DOHH2 (cell line): ENCODE measurements around the gene UXT.

Experiments used
- H3F3A ChIP-seq: fragments of 200-600 bp; sonication (generic), shearing (Covaris generic); 2 replicates; pipeline ENCODE4 v1.6.0; 2016; ENCODE audit warnings: antibody characterized with exemption, mild to moderate bottlenecking; ENCODE audit not compliant: control insufficient read depth, insufficient read depth
- H3K27ac ChIP-seq: fragments of 200-600 bp; sonication (generic); 2 replicates; pipeline ENCODE4 v1.5.1; 2014; ENCODE audit warnings: low read depth, mild to moderate bottlenecking, low read length, moderate library complexity
- H3K27me3 ChIP-seq: fragments of 200-600 bp; sonication (generic); 2 replicates; pipeline ENCODE4 v1.6.1; 2014; ENCODE audit warnings: mild to moderate bottlenecking, low read length, mixed read lengths; ENCODE audit not compliant: control insufficient read depth
- H3K36me3 ChIP-seq: fragments of 200-600 bp; sonication (generic); 2 replicates; pipeline ENCODE4 v1.6.1; 2014; ENCODE audit warnings: mild to moderate bottlenecking, low read length, moderate library complexity, mixed read lengths; ENCODE audit not compliant: control insufficient read depth
- H3K4me1 ChIP-seq: fragments of 200-600 bp; sonication (generic); 2 replicates; pipeline ENCODE4 v1.6.1; 2014; ENCODE audit warnings: mild to moderate bottlenecking, low read length, mixed read lengths; ENCODE audit not compliant: control insufficient read depth
- H3K4me2 ChIP-seq: fragments of 200-600 bp; sonication (generic); 2 replicates; pipeline ENCODE4 v1.6.0; 2014; ENCODE audit warnings: mild to moderate bottlenecking, low read length, moderate library complexity
- H3K4me3 ChIP-seq: fragments of 200-600 bp; sonication (generic); 2 replicates; pipeline ENCODE4 v1.5.1; 2014; ENCODE audit warnings: mild to moderate bottlenecking, low read length, mixed read lengths
- H3K79me2 ChIP-seq: fragments of 200-600 bp; sonication (generic); 2 replicates; pipeline ENCODE4 v1.6.1; 2014; ENCODE audit warnings: mild to moderate bottlenecking, low read length, mixed read lengths; ENCODE audit not compliant: control insufficient read depth
- H3K9me2 ChIP-seq: fragments of 200-600 bp; sonication (generic); replicated peaks from 2 replicates; pipeline ENCODE4 v1.6.1; 2014; ENCODE audit warnings: mild to moderate bottlenecking, low read length, mixed read lengths; ENCODE audit not compliant: control insufficient read depth
- H3K9me3 ChIP-seq: fragments of 200-600 bp; sonication (generic); 2 replicates; pipeline ENCODE4 v1.6.1; 2014; ENCODE audit warnings: antibody characterized with exemption, low read length, mixed read lengths; ENCODE audit not compliant: control insufficient read depth, insufficient read depth
- H4K20me1 ChIP-seq: fragments of 200-600 bp; sonication (generic); 2 replicates; pipeline ENCODE4 v1.6.0; 2014; ENCODE audit warnings: low read depth, mild to moderate bottlenecking, antibody characterized with exemption, low read length, moderate library complexity; ENCODE audit not compliant: control insufficient read depth, insufficient read depth
- CTCF ChIP-seq: fragments of 200-600 bp; sonication (generic); IDR thresholded peaks from one replicate; pipeline ENCODE4 v1.5.1; 2014; ENCODE audit warnings: antibody characterized with exemption, mild to moderate bottlenecking, low read depth, low read length; ENCODE audit not compliant: poor library complexity, severe bottlenecking
- EZH2phosphoT487 ChIP-seq: fragments of 200-600 bp; sonication (generic); IDR thresholded peaks from 2 replicates; pipeline ENCODE4 v1.6.1; 2017; ENCODE audit warnings: borderline replicate concordance, mild to moderate bottlenecking, antibody characterized with exemption, low read length, moderate library complexity, mixed read lengths

The UXT gene

DNA sequence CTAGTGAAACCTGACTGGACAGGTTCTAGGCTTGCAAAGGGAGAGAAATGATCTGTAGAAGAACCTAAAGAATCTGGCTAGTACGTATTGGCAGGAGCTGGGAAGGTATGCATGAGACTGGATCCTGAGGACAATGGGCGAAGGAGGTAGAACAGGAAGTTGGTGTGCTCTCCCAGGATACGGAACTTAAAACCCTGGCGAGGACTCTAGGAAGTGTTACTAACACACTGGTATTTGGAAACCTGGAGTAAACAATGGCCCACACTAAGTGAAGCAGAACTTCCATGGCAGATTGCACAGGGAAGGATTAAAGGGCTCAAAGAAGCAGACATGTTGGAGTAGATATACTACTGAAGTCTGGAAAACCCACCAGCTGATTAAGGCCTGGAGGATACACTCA is 48.5 kb downstream of the UXT start:
- no peaks in the 10 kb centered on the region for H4K20me1 ChIP-seq
- H3K4me1 ChIP-seq, result no peaks in the 10 kb centered on the region
- H3K4me3 ChIP-seq, result no peak overlapping the region
- H3K9me2 ChIP-seq, result no peaks in the 10 kb centered on the region
- no peaks in the 10 kb centered on the region for H3K9me3 ChIP-seq
- TF ChIP-seq CTCF (no peak), EZH2phosphoT487 (no peak)
- no peaks in the 10 kb centered on the region; the same call in 1 of the 2 replicates for H3K27me3 ChIP-seq
- no peak overlapping the region for H3K27ac ChIP-seq
- H3K4me2 ChIP-seq, result no peak overlapping the region
- no peaks in the 10 kb centered on the region for H3K36me3 ChIP-seq
- no peaks in the 10 kb centered on the region for H3K79me2 ChIP-seq
- H3F3A ChIP-seq, result no peaks in the 10 kb centered on the region

DNA sequence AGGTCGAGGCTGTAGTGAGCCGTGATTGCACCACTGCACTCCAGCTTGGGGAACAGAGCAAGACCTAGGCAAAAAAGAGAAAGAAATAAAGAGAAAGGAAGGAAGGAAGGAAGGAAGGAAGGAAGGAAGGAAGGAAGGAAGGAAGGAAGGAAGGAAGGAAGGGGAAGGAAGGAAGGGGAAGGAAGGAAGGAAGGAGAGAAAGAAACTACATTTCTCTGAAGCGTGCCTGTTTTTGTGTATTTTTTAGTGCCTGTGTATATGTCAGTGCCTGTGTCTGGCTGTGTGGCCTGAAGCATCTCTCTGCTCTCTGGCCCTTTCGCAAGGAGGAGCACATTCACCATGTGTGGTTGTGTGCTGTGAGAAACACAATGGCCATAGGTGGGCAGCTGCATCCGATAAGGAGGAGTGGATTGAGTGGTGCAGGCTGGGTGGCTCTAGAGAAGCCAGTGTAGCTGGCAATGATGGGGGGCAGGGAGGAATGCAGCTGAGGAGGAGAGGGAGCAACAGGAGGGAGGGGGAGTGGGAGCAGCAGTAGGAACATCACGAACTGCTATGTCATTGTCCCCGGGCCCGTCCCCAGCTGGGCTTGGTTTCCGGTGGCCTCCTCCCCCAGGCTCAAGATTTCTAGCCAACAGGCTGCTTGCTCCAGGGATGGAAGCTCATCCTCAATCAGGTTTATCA is 50.7 kb downstream of the UXT start:
- H3K79me2 ChIP-seq, result no peaks in the 10 kb centered on the region
- H3K27ac ChIP-seq, result no peak overlapping the region
- no peaks in the 10 kb centered on the region; the same call in 1 of the 2 replicates for H3K27me3 ChIP-seq
- no peak for TF ChIP-seq CTCF
- no peak for TF ChIP-seq EZH2phosphoT487
- no peaks in the 10 kb centered on the region for H3F3A ChIP-seq
- H4K20me1 ChIP-seq, result no peaks in the 10 kb centered on the region
- H3K36me3 ChIP-seq, result no peaks in the 10 kb centered on the region
- H3K4me2 ChIP-seq, result no peak overlapping the region
- H3K4me3 ChIP-seq, result no peak overlapping the region
- no peaks in the 10 kb centered on the region for H3K9me3 ChIP-seq
- H3K4me1 ChIP-seq, result no peaks in the 10 kb centered on the region
- H3K9me2 ChIP-seq, result no peaks in the 10 kb centered on the region

- no peaks in the 10 kb centered on the region; the same call in 1 of the 2 replicates for H3K27me3 ChIP-seq
- H3K4me3 ChIP-seq, result no peak overlapping the region
- no peaks in the 10 kb centered on the region for H3K36me3 ChIP-seq
- no peaks in the 10 kb centered on the region for H3K9me2 ChIP-seq
- H3K9me3 ChIP-seq, result no peaks in the 10 kb centered on the region
- no peak overlapping the region for H3K4me2 ChIP-seq
- no peaks in the 10 kb centered on the region for H3K79me2 ChIP-seq
- no peaks in the 10 kb centered on the region for H3K4me1 ChIP-seq
- H3K27ac ChIP-seq, result no peak overlapping the region
- no peaks in the 10 kb centered on the region for H3F3A ChIP-seq
- H4K20me1 ChIP-seq, result no peaks in the 10 kb centered on the region
- TF ChIP-seq CTCF (no peak), EZH2phosphoT487 (no peak)
Observed at GRCh38 chrX:47607091-47607490, 51.9 kb downstream of the UXT start.
